HG02759 (cell line): ENCODE data around the gene RRP7A.
"Not testable (repeated sequence)": the region's sequence is repeated elsewhere in the genome, so short reads cannot be mapped to it uniquely, and the experiment has no call there.

ENCODE experiments used
- ATAC-seq: cut with Tn5 transposase; IDR thresholded peaks from one replicate; pipeline ENCODE4 v1.9.1; 2021; ENCODE audit warnings: mild to moderate bottlenecking, moderate library complexity; ENCODE audit not compliant: unreplicated experiment

Gene RRP7A

DNA sequence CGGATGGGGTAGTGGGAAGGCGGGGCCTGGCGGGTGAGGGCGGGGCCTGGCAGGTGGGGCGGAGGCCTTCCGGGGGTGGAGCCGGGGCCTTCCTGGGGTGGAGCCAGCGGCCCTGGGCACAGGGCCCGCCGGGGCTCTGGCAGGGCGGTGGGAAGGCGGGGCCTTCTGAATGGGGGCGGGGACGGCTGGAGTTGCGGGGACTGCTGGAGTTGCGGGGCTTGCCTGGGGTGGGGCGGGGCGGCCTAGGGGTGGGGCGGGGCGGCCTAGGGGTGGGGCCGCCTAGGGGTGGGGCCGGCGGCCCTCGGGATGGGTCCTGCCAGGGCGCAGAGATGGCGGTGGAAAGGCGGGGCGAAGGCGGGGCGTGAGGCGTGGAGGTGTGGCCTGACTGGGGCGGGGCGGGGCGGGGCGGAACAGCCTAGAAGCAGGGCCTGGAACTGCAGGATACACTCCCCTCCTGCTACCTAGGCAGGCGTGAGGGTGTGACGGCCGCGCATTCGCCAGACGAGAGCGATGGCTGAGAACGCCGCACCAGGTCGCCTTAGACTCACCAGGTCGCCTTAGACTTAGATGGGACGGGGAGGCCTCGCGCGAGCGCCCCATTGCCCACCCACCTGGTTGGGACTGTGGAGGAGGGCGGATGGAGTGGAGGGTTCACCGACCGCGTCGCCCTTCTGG is 19.3 kb downstream of the RRP7A start:
- ATAC-seq = peak; percentile 73

DNA sequence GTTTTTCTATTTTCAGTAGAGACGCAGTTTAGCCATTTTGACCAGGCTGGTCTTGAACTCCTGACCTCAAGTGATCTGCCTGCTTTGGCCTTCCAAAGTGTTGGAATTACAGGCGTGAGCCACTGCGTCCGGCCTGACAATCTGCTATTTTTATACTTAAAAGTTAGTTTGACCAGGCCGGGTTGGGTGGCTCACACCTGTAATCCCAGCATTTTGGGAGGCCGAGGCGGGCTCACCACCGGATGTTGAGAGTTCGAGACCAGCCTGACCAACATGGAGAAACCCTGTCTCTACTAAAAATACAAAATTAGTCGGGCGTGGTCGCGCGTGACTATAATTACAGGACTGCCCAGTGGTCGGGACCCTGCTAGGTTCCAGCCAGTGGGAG is 19.8 kb downstream of the RRP7A start:
- ATAC-seq = not testable (repeated sequence)

DNA sequence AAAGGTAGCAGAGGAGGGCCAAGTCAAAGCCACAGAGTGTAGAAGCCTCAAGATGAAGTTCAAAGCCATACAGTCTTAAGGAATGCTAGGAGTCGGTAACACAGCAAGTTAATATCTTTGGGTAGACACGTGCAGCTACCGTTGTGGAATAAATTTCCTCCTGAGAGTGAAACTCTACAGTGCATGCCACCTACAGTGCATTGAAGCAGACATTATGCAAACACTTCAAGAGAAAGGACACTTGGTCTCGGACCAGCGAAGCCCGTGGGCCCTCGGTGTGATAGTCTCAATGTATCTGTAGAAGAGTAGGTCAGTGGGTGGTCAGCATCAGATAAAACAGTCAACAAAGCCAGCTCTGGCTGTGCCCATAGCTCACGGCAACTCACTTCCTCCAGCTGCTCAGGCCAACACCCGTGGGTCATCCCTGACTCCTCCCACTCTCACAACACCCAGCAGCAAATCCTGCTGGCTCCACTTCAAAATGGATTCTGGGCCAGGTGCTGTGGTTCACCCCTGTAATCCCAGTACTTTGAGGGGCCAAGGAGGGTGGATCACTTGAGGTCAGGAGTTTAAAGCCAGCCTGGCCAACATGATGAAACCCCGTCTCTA is 24.0 kb downstream of the RRP7A start:
- not testable (repeated sequence) for ATAC-seq

DNA sequence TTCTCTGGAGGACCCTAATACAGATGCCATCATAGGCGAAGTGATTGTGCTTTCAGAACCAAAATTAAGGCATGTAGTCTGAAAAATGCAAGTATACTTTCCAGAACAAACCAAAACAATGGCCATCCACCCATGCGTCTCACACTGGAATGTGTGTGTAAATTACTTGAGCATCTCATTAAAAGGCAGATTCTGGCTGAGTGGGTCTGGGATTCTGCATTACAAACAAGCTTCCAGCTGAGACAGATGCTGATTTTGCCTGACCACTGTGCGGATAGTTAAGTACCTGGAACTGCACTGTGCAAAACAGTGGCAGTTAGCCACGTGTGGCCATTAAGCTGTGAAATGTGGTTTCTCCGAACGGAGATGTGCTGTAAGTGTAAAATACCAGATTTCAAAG is 26.2 kb downstream of the RRP7A start:
- ATAC-seq = no peak

DNA sequence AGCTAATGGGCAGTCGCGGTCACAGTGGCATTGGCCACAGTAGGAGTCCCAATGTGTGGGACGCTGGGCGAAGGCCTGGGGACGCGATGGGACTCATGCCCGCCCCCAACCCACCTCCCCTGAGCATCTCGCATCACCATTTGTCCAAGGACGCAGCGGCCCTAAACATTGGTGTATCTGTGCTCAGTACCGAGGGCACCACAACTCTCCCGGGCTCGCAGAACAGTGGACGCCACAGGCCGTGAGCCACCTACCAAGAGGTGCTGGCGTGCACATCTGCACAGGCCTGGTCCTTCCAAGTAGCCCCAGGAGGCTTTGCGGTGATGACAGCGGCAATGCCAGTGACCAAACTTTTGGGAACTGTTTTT is 27.3 kb downstream of the RRP7A start:
- no peak for ATAC-seq

DNA sequence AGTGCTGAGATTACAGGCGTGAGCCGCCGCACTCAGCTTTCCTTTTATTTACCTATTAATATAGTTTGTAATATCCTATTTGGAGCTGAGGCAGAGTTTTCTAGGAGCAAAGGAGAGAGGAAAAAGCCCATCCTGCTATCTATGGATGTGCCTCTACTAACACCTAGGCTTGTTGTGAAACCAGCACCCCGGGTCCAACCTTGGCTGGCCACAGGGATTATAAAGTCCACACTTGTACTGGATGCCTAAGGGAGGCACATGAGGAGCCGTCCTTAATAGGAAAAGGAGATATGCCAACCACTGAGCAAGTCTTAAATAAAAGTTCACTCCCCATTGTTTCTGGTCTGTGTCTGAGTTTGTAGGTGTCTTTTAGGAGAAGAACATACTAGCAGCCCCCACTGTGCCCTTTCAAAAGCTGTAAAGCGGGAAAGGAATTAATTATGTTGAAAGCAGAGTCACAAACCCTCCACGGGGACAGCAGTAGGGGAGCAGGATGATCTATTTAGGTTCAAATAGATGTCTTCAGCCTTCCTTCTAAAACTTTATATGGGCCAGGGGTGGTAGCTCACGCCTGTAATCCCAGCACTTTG is 29.3 kb downstream of the RRP7A start:
- ATAC-seq = no peak

DNA sequence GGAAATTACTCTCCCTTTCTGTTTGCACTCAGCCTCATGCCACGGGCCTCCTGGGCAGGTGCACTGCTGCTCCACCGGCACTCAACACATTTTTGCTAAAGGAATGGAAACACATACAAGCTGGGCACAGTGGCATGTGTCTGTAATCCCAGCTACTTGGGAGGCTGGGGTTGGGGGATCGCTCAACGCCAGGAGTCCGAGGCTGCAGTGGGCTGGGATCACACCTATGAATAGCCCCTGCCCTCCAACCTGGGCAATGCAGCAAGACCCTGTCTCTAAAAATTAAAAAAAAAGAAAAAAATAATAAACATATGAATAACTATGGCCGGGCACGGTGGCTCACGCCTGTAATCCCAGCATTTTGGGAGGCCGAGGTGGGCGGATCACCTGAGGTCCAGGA is 30.6 kb downstream of the RRP7A start:
- ATAC-seq = no peak

DNA sequence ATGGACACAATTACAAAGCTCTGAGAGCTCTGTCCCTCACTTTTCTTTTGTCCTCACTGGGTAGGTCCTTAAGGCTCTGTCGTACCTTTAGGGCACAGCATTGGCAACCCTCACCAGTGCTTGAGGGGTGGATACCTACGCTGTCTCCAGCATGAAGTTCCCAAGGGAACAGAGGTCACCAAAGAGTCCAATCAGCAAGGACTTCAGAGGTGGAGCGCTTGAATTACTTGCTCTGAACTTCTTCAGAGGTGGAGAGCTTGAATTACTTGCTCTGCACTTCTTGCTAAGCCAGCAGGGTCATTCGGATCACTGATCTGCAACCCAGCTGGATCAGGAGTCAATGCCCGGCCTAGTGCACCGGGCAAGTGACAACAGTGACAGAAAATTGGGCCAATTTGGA is 35.1 kb downstream of the RRP7A start:
- ATAC-seq = no peak

DNA sequence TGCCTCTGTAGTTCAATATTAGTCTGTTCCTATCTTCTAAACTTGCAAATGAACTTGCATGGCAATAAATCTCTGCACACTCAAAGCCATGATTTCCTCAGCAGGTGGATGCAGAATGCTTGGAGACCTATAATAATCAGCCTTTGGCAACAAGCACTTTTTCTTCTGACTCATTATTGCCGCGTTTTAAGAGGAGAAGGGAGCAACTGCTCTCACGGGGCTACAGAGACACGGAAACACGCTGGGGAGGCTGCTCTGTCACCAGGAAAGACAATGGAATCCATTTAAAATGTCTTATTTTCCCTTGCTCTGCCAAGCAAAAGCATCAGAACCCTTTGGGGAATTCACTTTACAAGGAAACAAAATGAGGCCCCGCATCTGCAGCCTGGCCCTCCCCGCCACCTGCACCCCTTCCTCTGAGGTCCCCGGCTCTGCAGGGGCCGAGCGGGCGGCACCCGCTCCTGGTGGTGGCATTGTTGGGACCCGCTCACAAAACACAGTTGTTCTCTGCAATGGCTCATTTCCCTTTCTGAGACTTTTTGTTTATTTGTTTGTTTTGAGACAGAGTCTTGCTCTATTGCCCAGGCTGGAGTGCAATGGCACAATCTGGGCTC is 35.9 kb downstream of the RRP7A start:
- ATAC-seq = not testable (repeated sequence)

DNA sequence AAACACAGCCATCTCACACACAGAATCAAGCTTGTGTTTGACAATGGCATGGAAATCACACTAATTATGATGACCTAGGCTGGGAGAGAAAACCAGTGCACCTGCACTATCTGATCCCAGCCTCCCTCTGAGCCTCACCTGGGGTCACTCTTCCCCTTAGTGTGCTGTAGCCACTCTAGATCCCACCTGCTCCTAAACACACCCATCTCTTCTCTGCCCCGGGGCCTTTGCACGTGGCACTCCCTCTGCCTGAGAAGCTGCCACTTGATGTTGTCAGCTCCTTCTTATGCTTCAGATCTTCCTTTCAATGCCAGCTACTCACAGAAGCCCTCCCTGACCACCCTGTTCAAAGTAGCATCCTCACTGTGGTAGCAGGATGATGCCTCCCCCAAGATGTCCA is 44.5 kb downstream of the RRP7A start:
- no peak for ATAC-seq

DNA sequence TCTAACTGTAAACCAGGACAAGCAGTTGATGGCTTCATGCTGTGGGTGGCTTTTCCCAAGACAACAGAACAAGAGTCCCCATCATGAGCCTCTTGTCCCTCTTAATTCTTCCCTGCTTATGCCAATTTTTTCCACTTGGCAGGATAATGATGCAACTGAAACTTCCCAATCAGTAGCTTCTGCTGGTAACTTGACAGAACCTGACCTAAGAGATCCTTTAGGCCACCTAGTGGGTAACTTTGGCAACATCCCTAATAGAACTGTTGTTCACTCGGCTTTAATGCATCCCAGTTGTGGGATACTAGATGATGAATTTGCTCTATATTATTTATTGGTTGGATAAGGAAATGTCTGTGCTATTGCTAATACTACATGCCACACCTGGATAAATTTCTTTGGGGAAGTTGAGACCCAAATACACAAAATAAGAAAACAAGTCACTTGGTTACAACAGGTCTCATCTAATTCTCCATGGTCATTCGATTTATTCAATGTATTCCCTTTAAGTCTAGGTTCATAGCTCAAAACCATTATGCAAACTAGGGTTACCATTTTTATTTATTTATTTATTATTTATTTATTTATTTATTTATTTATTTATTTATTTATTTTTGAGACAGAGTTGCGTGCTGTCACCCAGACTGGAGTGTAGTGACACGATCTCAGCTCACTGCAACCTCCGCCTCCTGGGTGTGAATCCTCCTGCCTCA is 46.0 kb downstream of the RRP7A start:
- ATAC-seq = no peak

DNA sequence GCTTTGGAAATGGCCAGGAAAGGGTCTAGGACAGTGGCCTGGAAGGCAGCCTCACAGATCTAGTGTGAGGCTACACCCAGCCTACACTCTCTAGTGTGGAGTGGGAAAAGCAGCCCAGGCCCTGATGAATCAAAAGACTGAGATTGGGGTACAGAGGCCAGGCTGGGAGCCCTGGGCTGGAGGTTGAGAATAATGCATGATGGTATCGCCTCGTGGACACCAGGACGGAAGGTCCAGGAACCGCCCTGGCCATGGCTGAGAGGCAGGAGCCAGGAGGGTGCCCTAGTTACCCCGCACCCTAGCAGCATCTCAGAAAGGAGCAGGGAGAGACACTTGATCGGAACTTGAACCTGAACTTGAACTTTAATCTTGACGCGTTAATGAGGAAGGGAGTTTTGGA is 46.9 kb downstream of the RRP7A start:
- no peak for ATAC-seq

DNA sequence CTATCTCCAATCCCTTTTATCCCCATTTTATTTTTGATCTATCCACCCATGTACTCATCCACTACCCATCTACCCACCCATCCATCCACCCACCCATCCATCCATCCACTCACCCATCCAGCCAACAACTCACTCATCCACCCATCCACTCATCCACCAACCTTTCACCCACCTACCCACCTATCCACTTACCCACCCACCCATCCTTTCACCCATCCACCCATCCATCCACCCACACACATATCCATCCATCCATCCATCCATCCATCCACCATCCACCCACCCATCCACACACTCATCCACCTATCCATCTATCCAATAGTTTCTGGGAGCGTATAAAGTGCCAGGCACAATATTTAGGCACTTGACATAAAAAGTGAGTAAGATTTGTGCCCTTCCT is 48.2 kb downstream of the RRP7A start:
- ATAC-seq = no peak

DNA sequence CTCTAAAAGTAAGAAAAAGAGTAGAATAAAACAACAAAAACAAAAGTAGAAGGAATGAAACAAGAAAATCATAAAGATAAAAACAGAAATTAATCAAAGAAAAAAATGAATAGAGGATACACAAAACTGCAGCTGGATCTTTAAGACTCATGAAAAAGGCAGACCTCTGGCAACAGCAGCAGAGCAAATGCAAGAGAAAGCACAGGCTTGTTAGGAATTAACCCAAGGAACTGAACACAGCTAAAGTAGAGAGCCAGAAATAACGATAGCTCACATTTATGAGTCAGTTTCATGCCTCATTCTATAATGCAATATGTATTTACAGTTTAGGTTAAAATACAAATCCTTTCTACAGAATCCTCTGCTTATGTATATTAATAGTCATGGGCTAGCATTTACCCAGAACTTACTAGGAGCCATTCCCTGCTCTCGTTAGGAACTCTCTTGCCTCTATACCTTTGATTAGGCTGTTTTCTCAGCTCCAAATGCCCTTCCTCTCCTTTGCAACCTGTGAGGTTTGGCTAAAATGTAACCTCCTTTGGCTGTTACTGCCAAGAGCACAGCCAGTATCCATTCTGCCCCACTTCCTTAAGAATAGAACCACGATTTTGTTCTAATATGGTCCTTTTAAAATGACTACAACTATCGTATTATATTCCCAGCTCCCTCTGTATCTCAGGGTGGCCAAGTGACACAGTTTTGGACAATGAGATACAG is 49.1 kb downstream of the RRP7A start:
- ATAC-seq = no peak

DNA sequence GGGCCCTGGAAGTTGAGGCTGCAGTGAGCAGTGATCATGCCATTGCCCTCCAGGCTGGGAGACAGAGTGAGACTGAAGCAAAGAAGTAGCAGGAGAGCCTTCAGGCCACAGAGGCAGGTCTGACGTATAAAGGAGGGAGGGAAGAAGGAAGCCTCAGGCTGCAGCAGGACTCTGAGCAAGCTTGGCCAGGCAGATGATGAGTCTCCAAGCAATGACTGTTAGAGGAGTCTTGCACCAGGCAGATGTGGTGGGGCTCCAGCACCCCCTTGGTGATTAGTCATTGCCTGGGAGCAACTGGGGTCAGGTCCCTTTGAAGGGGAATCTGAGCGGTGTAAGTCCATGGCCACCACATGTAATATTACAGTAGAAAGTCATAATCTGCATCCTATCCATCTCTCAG is 50.8 kb downstream of the RRP7A start:
- ATAC-seq = no peak

DNA sequence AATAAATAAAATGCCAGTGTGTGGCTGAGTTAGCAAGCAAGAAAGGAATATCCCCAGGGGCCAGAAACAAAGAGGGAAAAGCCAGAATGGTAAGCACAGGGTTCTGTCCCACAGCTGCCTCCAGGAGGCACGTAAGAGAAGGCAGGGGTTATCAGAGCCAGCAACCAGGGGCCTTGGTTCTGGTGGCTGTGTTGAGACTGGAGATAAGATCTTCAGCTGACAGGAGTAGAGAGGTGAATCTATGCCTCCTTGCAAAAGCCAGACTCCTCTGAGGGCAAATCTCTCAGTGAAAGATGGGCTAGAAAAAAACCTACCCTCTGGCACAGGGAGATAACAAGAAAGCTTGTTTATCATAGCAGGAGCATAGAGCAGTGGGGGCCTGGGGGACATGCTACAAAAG is 57.6 kb downstream of the RRP7A start:
- ATAC-seq = no peak

DNA sequence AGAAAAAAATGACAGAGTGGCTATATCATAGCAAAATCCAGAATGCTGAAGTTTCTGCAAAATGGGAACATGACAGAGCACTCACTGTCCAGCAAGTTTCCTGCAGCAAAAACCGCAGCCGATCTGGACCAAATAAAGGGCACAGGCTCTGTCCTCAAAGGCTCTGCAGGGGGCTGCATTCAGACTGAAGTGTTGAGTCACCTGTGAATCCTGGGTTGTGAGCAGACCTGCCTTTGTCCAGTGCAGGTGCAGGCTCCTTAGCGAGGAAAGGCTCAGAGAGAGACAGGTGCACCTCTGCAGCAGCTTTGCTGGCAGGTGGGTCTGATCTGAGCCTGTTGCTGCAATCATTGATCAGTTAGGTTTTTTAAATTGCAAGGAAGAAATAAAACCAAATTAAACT is 58.1 kb downstream of the RRP7A start:
- ATAC-seq = no peak
